ENCODE data around the gene UBE2U. TPM values are rescaled to one million over a fixed set of nuclear protein-coding genes. Genes with fewer than 3 reads are reported as not detected.

The UBE2U gene, protein sequence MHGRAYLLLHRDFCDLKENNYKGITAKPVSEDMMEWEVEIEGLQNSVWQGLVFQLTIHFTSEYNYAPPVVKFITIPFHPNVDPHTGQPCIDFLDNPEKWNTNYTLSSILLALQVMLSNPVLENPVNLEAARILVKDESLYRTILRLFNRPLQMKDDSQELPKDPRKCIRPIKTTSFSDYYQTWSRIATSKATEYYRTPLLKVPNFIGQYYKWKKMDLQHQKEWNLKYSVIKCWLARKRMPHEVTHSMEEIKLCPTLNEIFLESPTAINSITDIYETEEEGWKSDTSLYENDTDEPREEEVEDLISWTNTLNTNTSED
- total RNA-seq (2021; fragmentation: NEBNext Ultra II Directional; extraction: Animal tissue kit (Norgen Biotek cat#: 25700)) = not detected
- long read RNA-seq = 0 reads

DNA sequence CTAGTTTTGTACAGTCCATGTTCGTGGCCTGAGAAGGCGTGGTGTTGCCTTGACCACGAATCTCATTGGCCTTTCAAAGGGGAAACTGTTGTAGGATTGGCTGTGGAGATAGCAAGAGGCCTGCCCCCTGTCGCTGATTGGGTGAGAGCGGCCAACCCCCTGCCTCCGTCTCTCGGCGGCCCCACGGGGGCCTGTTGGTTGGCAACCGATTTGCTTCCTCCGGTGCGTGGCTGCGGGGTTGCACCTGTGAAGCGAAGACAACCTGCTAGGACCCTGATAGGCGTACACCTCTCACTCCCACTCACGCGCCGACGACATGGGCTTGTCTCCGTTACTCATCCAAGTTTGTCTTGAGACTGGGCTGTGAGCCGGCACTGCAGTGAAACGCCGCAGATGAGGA, at the start of gene UBE2U:
Gene UBE2U (plus strand): TSS at position 204 of the 400 bp plus-strand sequence. CDS start 428 bp downstream, outside the sequence.
- Mint-ChIP-seq H3K4me1 (ENCODE audit: low read depth) (peaks cover 7% of the 10 kb centered on the region), H3K27me3 (ENCODE audit: insufficient read depth) (no peaks in the 10 kb centered on the region; the same call in 1 of the 2 replicates), H3K27ac (no peak within 1 kb of the TSS), H3K36me3 (ENCODE audit: low read depth) (peaks cover 8% of the 10 kb centered on the region; the same call in 1 of the 2 replicates), H3K9me3 (no peaks in the 10 kb centered on the region), H3K4me3 (no peak within 1 kb of the TSS)
- no peak for DNase-seq
- TF ChIP-seq, protein P1, sequence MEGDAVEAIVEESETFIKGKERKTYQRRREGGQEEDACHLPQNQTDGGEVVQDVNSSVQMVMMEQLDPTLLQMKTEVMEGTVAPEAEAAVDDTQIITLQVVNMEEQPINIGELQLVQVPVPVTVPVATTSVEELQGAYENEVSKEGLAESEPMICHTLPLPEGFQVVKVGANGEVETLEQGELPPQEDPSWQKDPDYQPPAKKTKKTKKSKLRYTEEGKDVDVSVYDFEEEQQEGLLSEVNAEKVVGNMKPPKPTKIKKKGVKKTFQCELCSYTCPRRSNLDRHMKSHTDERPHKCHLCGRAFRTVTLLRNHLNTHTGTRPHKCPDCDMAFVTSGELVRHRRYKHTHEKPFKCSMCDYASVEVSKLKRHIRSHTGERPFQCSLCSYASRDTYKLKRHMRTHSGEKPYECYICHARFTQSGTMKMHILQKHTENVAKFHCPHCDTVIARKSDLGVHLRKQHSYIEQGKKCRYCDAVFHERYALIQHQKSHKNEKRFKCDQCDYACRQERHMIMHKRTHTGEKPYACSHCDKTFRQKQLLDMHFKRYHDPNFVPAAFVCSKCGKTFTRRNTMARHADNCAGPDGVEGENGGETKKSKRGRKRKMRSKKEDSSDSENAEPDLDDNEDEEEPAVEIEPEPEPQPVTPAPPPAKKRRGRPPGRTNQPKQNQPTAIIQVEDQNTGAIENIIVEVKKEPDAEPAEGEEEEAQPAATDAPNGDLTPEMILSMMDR (IDR thresholded peaks at IDR 0.05) = no peak

DNA sequence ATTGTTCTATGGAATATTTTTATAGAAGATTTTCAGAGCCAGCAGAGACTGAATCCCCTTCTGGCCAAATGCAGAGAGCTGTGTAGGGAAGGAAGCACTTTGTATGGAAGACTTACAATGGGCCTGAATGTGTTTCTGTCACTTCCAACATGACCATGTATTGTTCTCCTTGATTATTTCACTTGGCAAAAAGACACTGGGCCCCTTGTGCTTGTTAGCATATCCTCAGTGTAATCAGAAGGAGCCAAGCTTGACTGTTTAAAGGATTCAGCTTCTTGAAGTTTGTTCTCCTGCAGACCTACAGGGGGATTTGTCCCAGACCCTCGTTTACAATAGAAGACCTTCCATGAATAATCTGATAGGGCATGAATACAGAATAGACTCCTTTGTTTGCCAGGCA, 48.1 kb upstream of the UBE2U start:
- H3K27ac Mint-ChIP-seq = no peak overlapping the region
- H3K4me3 Mint-ChIP-seq = no peak overlapping the region
- DNase-seq = no peak
- no peaks in the 10 kb centered on the region for H3K9me3 Mint-ChIP-seq
- H3K27me3 Mint-ChIP-seq (ENCODE audit: insufficient read depth) = no peaks in the 10 kb centered on the region; the same call in 1 of the 2 replicates
- 0 out of 2 replicates have a peak, but pooled peaks cover 6% of the 10 kb centered on the region for H3K36me3 Mint-ChIP-seq (ENCODE audit: low read depth)
- H3K4me1 Mint-ChIP-seq (ENCODE audit: low read depth) = no peaks in the 10 kb centered on the region
- TF ChIP-seq, protein P1 (IDR thresholded peaks at IDR 0.05) = no peak

DNA sequence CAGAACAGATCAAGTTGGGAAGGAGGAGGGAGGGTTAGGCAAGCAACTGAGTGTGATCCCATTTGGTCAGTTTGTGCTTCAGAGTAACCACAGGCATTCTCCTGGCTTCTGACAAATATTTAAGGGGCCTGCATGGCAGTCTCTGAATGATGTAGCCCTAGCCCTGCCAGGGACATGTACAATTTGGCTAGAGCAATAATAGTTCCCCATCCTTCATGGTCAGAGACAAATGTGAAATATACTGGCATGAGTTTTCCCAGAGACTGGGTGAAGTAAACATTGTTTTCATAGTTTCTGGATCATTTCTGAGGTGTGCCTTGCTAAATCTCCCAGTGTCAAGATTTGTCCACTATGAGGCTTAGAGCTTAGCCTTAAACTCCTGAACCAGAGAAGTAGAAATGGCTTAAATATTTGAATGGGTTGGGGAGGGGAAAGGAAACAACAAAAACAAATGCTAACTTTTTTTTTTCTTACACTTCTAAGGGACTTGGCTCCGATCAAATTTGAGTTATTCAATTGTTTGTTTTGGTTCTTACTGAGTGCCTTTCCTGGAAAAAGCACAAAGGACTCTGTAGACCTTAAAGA, 42.0 kb upstream of the UBE2U start:
- no peaks in the 10 kb centered on the region for H3K9me3 Mint-ChIP-seq
- peaks cover 27% of the 10 kb centered on the region for H3K4me1 Mint-ChIP-seq (ENCODE audit: low read depth)
- H3K4me3 Mint-ChIP-seq = no peak overlapping the region
- peak; percentile 46 for DNase-seq
- H3K27me3 Mint-ChIP-seq (ENCODE audit: insufficient read depth) = no peaks in the 10 kb centered on the region; the same call in none of the 2 replicates
- no peak overlapping the region for H3K27ac Mint-ChIP-seq
- 0 out of 2 replicates have a peak, but pooled peaks cover 6% of the 10 kb centered on the region for H3K36me3 Mint-ChIP-seq (ENCODE audit: low read depth)
- TF ChIP-seq, protein P1 (IDR thresholded peaks at IDR 0.05) = no peak

DNA sequence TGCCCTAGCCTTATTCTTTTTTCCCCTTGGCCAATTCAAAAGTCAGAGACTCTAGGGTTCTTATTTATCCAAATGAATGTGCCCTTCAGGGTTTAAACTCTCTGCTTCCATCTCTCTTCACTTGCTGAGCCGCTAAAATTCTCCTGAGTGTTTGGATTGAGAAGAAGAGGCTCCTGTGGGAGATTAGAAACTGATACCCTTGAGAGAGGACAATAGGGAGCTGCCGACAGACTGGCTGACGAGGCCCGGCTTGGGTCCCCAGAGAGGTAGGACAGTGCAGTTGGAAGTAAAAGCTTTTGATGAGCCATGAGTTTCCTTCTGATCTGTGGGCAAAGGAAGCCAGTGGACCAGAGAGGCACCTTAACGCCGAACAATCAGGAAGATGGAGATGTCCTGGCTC, 41.3 kb upstream of the UBE2U start:
- TF ChIP-seq, protein P1 (IDR thresholded peaks at IDR 0.05) = no peak
- no peak overlapping the region for H3K4me3 Mint-ChIP-seq
- H3K27ac Mint-ChIP-seq = no peak overlapping the region
- H3K27me3 Mint-ChIP-seq (ENCODE audit: insufficient read depth) = no peaks in the 10 kb centered on the region; the same call in none of the 2 replicates
- 0 out of 2 replicates have a peak, but pooled peaks cover 6% of the 10 kb centered on the region for H3K36me3 Mint-ChIP-seq (ENCODE audit: low read depth)
- DNase-seq = no peak
- peaks cover 27% of the 10 kb centered on the region for H3K4me1 Mint-ChIP-seq (ENCODE audit: low read depth)
- no peaks in the 10 kb centered on the region for H3K9me3 Mint-ChIP-seq

DNA sequence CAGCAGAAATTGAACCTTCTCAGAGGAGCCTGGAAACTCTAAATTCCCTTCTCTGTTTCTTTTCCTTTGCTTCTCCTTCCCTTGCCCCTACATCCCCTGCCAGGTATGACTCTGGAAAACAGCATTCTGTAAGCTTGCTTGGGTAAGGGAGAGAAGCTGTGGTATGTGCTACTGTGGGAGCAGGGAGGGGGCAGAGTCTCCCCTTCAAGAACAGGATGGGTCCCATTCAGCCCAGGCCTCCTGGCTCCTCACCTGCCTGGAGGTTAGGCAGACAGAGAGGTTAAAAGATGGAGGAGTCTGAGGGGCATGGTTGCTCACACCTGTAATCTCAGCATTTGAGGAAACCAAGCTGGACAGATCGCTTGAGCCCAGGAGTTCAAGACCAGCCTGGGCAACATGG, 40.6 kb upstream of the UBE2U start:
- H3K4me3 Mint-ChIP-seq = no peak overlapping the region
- no peak overlapping the region for H3K27ac Mint-ChIP-seq
- H3K36me3 Mint-ChIP-seq (ENCODE audit: low read depth) = 0 out of 2 replicates have a peak, but pooled peaks cover 6% of the 10 kb centered on the region
- no peaks in the 10 kb centered on the region for H3K9me3 Mint-ChIP-seq
- no peaks in the 10 kb centered on the region; the same call in none of the 2 replicates for H3K27me3 Mint-ChIP-seq (ENCODE audit: insufficient read depth)
- DNase-seq = no peak
- TF ChIP-seq, protein P1 (IDR thresholded peaks at IDR 0.05) = no peak
- peaks cover 27% of the 10 kb centered on the region for H3K4me1 Mint-ChIP-seq (ENCODE audit: low read depth)

All from HFFc6 (cell line).